ENCODE results near the gene ZNF554.

DNA sequence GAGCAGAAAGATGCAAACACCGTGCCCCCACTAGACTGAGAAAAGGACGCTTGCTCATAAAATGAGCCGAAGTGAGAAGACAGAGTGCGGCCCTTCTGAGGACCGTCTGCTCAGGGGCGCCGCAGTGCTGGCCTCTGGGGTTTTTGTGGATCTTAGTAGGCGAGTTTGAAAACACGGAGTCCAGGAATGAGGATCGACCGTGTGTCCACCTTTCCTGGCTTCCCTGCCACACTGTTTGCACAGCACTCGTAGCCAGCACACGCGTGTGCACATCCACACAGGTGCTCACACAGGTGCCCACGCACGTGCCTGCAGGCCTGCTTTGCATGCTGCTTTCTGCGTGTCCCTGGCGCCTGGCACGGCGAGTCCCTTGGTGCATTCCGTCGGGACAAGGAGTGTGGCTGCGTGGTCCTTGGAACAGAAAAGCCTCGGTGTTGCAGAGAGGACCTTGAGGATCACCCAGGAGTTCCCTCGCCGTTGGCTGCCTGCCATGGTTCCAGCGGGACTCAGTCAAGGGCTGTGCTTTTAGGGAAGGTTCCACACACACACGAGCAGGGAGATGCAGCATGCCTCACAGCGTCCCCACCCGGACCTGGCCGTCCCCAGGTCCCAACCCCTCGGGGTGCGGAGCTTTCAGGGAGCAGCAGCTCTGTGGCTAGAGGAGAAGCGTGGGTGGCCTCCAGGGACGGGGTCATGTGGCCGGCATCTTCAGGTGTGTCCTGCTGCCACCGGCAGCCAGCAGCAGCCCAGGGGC, 10.1 kb upstream of the ZNF554 start:
- no peak for TF ChIP-seq POLR2AphosphoS5 (IDR thresholded peaks at IDR 0.05; ENCODE audit: low read depth, low read length)
- no peak for TF ChIP-seq TAF1 (IDR thresholded peaks at IDR 0.05; ENCODE audit: borderline replicate concordance, insufficient read depth, low read length)
- TF ChIP-seq, protein P1, sequence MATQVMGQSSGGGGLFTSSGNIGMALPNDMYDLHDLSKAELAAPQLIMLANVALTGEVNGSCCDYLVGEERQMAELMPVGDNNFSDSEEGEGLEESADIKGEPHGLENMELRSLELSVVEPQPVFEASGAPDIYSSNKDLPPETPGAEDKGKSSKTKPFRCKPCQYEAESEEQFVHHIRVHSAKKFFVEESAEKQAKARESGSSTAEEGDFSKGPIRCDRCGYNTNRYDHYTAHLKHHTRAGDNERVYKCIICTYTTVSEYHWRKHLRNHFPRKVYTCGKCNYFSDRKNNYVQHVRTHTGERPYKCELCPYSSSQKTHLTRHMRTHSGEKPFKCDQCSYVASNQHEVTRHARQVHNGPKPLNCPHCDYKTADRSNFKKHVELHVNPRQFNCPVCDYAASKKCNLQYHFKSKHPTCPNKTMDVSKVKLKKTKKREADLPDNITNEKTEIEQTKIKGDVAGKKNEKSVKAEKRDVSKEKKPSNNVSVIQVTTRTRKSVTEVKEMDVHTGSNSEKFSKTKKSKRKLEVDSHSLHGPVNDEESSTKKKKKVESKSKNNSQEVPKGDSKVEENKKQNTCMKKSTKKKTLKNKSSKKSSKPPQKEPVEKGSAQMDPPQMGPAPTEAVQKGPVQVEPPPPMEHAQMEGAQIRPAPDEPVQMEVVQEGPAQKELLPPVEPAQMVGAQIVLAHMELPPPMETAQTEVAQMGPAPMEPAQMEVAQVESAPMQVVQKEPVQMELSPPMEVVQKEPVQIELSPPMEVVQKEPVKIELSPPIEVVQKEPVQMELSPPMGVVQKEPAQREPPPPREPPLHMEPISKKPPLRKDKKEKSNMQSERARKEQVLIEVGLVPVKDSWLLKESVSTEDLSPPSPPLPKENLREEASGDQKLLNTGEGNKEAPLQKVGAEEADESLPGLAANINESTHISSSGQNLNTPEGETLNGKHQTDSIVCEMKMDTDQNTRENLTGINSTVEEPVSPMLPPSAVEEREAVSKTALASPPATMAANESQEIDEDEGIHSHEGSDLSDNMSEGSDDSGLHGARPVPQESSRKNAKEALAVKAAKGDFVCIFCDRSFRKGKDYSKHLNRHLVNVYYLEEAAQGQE (IDR thresholded peaks at IDR 0.05; ENCODE audit: insufficient read depth in 1 of 2, low read depth in 2 of 2, low read length in 2 of 2), result no peak
- no peak for TF ChIP-seq SIN3A (IDR thresholded peaks at IDR 0.05; ENCODE audit: borderline replicate concordance, insufficient read depth, low read length)
- no peak for TF ChIP-seq FOXP2 (optimal IDR thresholded peaks at IDR 0.05; ENCODE audit: borderline replicate concordance, extremely low read depth, extremely low read length, insufficient read depth)
